HepG2 (cell line): ENCODE measurements around the gene MXD1. TPM values are rescaled to one million over a fixed set of nuclear protein-coding genes. Genes with fewer than 3 reads are reported as not detected.

Source experiments
- ARNT2 ChIP-seq: sonication (generic); formaldehyde crosslinking; IDR thresholded peaks from 2 replicates; pipeline ENCODE4 v1.8.0; 2022; ENCODE audit warnings: mild to moderate bottlenecking, low read depth, missing genetic modification reagents, moderate library complexity
- ATF7 ChIP-seq, 2 experiments: fragments of 450-650 bp in 1 of 2; sonication (generic) in 1 of 2; formaldehyde crosslinking in 1 of 2; IDR thresholded peaks; 2 replicates each; pipeline versions ENCODE4 v1.4.0 to v1.6.1; 2016 to 2020; ENCODE audit warnings: antibody characterized with exemption in 1 of 2, mild to moderate bottlenecking in 1 of 2, missing genetic modification reagents in 1 of 2
- BCLAF1 ChIP-seq: fragments of 450-650 bp; IDR thresholded peaks from 2 replicates; pipeline ENCODE4 v1.6.1; 2017; ENCODE audit warnings: mild to moderate bottlenecking
- FOSL2 ChIP-seq: sonication (generic); formaldehyde crosslinking; IDR thresholded peaks from 2 replicates; pipeline ENCODE4 v1.4.0; 2020; ENCODE audit warnings: missing genetic modification reagents
- FOXO1 ChIP-seq: sonication (generic); formaldehyde crosslinking; IDR thresholded peaks from 2 replicates; pipeline ENCODE4 v1.4.0; 2020; ENCODE audit warnings: missing genetic modification reagents
- IRF2 ChIP-seq: IDR thresholded peaks from 2 replicates; pipeline ENCODE4 v1.6.1; 2018; ENCODE audit warnings: missing genetic modification reagents, missing compliant biosample characterization
- KAT8 ChIP-seq: IDR thresholded peaks from 2 replicates; pipeline ENCODE4 v1.6.1; 2016; ENCODE audit warnings: missing genetic modification reagents, missing compliant biosample characterization
- KDM5A ChIP-seq: fragments of 200-600 bp; sonication (generic); IDR thresholded peaks from 2 replicates; pipeline ENCODE4 v1.7.0; 2018; ENCODE audit warnings: antibody characterized with exemption, mild to moderate bottlenecking, low read length, borderline replicate concordance
- KMT2A ChIP-seq: sonication (generic); formaldehyde crosslinking; IDR thresholded peaks from 2 replicates; pipeline ENCODE4 v1.4.0; 2020; ENCODE audit warnings: missing genetic modification reagents
- MTA3 ChIP-seq: sonication (generic); formaldehyde crosslinking; IDR thresholded peaks from 2 replicates; pipeline ENCODE4 v1.4.0; 2020; ENCODE audit warnings: missing genetic modification reagents
- MYC ChIP-seq: sonication (generic); formaldehyde crosslinking; IDR thresholded peaks from 2 replicates; pipeline ENCODE4 v1.9.0; 2021; ENCODE audit warnings: missing genetic modification reagents, borderline replicate concordance
- ZFX ChIP-seq: sonication (generic); formaldehyde crosslinking; IDR thresholded peaks from 2 replicates; pipeline ENCODE4 v1.4.0; 2020; ENCODE audit warnings: mild to moderate bottlenecking, low read depth, missing genetic modification reagents, moderate library complexity
- ZNF230 ChIP-seq: sonication (generic); formaldehyde crosslinking; IDR thresholded peaks from 2 replicates; pipeline ENCODE4 v1.4.0; 2020; ENCODE audit warnings: mild to moderate bottlenecking, missing genetic modification reagents
- ZNF598 ChIP-seq: sonication (generic); formaldehyde crosslinking; IDR thresholded peaks from 2 replicates; pipeline ENCODE4 v1.5.1; 2020; ENCODE audit warnings: mild to moderate bottlenecking, missing genetic modification reagents, borderline replicate concordance
- polyA plus RNA-seq, 8 experiments: library from polyadenylated mRNA; depleted of rRNA in 3 of 8; stranded (reverse) in 7 of 8; unstranded in 1 of 8; fragments of >200 nt; fragmentation: Illumina TruSeq in 4 of 8; extraction: Trizol in 4 of 8; gene quantifications; 2 replicates each; pipeline versions ENCODE4 v1.2.1 to v1.2.3, GENCODE V29; 2011 to 2016; ENCODE audit warnings: low read depth in 4 of 8, missing spikeins in 1 of 8, mixed read lengths in 1 of 8; ENCODE audit not compliant: insufficient read depth in 1 of 8
- total RNA-seq, 5 experiments: library from RNA; depleted of rRNA; stranded (reverse); fragments of >200 nt; fragmentation: Illumina TruSeq; extraction: Trizol; gene quantifications; 2 replicates each; pipeline ENCODE4 v1.2.3, GENCODE V29; 2016; ENCODE audit warnings: low read depth in 1 of 5
- TF ChIP-seq, protein P1 (sequence below): sonication (generic); formaldehyde crosslinking; conservative IDR thresholded peaks from 2 replicates; pipeline ENCODE4 v1.4.0; 2020; ENCODE audit warnings: missing genetic modification reagents
- TF ChIP-seq, protein P2 (sequence below): sonication (generic); formaldehyde crosslinking; IDR thresholded peaks from 2 replicates; pipeline ENCODE4 v1.4.0; 2020; ENCODE audit warnings: missing genetic modification reagents
- TF ChIP-seq, protein P3 (sequence below): sonication (generic); formaldehyde crosslinking; IDR thresholded peaks from 2 replicates; pipeline ENCODE4 v1.4.0; 2020; ENCODE audit warnings: mild to moderate bottlenecking, missing genetic modification reagents, borderline replicate concordance

MXD1 gene
- total and polyA plus RNA-seq, 2 of the 13 experiments (the other 11 are each of a cell fraction or from before 2014, with no cell fraction given), result 6.4 to 14.9 TPM

DNA sequence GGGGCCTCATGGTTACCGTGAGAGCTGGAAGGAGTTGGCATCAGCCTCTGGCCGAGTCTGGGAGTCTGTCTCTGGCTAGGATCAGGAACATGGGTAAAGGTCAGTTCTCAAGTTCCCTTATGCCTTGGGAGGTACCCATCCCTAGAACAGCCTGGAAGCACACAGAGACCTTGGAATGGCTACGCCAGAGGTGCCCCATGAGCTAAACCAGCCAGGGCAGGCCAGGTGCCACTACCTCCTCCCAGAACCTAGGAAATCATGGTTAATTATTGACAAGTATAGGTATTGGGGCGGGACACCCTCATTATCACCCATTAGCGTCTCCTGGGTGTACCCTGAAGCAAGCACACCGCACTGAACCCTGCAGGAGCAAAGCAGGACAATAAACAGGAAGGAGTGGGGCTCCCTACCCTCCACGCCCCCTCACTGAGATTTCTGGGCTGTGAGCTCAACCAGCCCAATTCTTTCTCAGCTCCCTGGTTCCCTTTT lies 49.5 kb downstream of the MXD1 start (continued):
- peak; percentile 28; the same call in 1 of the 2 replicates for TF ChIP-seq ZFX
- no peak for TF ChIP-seq ATF7 (IDR thresholded peaks at IDR 0.05)
- TF ChIP-seq ATF7 (CRISPR knock-in tag; IDR thresholded peaks at IDR 0.05), result no peak
- TF ChIP-seq ARNT2, result no peak
- TF ChIP-seq KMT2A (CRISPR knock-in tag), result peak; percentile 36; the same call in 1 of the 2 replicates
- TF ChIP-seq MTA3 (CRISPR knock-in tag), result no peak
- TF ChIP-seq FOSL2 (CRISPR knock-in tag), result no peak
- TF ChIP-seq KDM5A, result no peak
- peak; percentile 32; the same call in 1 of the 2 replicates for TF ChIP-seq FOXO1 (CRISPR knock-in tag)
- TF ChIP-seq, protein P1, sequence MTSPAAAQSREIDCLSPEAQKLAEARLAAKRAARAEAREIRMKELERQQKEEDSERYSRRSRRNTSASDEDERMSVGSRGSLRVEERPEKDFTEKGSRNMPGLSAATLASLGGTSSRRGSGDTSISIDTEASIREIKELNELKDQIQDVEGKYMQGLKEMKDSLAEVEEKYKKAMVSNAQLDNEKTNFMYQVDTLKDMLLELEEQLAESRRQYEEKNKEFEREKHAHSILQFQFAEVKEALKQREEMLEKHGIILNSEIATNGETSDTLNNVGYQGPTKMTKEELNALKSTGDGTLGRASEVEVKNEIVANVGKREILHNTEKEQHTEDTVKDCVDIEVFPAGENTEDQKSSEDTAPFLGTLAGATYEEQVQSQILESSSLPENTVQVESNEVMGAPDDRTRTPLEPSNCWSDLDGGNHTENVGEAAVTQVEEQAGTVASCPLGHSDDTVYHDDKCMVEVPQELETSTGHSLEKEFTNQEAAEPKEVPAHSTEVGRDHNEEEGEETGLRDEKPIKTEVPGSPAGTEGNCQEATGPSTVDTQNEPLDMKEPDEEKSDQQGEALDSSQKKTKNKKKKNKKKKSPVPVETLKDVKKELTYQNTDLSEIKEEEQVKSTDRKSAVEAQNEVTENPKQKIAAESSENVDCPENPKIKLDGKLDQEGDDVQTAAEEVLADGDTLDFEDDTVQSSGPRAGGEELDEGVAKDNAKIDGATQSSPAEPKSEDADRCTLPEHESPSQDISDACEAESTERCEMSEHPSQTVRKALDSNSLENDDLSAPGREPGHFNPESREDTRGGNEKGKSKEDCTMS (CRISPR knock-in tag), result no peak
- TF ChIP-seq, protein P2, sequence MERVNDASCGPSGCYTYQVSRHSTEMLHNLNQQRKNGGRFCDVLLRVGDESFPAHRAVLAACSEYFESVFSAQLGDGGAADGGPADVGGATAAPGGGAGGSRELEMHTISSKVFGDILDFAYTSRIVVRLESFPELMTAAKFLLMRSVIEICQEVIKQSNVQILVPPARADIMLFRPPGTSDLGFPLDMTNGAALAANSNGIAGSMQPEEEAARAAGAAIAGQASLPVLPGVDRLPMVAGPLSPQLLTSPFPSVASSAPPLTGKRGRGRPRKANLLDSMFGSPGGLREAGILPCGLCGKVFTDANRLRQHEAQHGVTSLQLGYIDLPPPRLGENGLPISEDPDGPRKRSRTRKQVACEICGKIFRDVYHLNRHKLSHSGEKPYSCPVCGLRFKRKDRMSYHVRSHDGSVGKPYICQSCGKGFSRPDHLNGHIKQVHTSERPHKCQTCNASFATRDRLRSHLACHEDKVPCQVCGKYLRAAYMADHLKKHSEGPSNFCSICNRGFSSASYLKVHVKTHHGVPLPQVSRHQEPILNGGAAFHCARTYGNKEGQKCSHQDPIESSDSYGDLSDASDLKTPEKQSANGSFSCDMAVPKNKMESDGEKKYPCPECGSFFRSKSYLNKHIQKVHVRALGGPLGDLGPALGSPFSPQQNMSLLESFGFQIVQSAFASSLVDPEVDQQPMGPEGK (CRISPR knock-in tag), result 0 out of 2 replicates have a peak, but pooled peaks have one; percentile 55
- peak; percentile 55; the same call in 1 of the 2 replicates for TF ChIP-seq MYC (CRISPR knock-in tag)
- TF ChIP-seq ZNF230 (CRISPR knock-in tag), result no peak
- 0 out of 2 replicates have a peak, but pooled peaks have one; percentile 10 for TF ChIP-seq ZNF598 (CRISPR knock-in tag)
- TF ChIP-seq KAT8 (CRISPR knock-in tag), result no peak
- no peak for TF ChIP-seq BCLAF1
- no peak for TF ChIP-seq IRF2 (CRISPR knock-in tag)
- TF ChIP-seq, protein P3, sequence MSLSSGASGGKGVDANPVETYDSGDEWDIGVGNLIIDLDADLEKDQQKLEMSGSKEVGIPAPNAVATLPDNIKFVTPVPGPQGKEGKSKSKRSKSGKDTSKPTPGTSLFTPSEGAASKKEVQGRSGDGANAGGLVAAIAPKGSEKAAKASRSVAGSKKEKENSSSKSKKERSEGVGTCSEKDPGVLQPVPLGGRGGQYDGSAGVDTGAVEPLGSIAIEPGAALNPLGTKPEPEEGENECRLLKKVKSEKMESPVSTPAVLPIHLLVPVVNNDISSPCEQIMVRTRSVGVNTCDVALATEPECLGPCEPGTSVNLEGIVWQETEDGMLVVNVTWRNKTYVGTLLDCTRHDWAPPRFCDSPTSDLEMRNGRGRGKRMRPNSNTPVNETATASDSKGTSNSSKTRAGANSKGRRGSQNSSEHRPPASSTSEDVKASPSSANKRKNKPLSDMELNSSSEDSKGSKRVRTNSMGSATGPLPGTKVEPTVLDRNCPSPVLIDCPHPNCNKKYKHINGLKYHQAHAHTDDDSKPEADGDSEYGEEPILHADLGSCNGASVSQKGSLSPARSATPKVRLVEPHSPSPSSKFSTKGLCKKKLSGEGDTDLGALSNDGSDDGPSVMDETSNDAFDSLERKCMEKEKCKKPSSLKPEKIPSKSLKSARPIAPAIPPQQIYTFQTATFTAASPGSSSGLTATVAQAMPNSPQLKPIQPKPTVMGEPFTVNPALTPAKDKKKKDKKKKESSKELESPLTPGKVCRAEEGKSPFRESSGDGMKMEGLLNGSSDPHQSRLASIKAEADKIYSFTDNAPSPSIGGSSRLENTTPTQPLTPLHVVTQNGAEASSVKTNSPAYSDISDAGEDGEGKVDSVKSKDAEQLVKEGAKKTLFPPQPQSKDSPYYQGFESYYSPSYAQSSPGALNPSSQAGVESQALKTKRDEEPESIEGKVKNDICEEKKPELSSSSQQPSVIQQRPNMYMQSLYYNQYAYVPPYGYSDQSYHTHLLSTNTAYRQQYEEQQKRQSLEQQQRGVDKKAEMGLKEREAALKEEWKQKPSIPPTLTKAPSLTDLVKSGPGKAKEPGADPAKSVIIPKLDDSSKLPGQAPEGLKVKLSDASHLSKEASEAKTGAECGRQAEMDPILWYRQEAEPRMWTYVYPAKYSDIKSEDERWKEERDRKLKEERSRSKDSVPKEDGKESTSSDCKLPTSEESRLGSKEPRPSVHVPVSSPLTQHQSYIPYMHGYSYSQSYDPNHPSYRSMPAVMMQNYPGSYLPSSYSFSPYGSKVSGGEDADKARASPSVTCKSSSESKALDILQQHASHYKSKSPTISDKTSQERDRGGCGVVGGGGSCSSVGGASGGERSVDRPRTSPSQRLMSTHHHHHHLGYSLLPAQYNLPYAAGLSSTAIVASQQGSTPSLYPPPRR, result 0 out of 2 replicates have a peak, but pooled peaks have one; percentile 4
